GM12801 (cell line): ENCODE results near the gene EME2.

ENCODE experiments used
- TF ChIP-seq, protein P1 (sequence below): IDR thresholded peaks from one replicate; pipeline ENCODE4 v1.5.1; 2011; ENCODE audit warnings: control low read depth; ENCODE audit not compliant: insufficient read length; ENCODE audit errors: extremely low read depth

Gene EME2

DNA sequence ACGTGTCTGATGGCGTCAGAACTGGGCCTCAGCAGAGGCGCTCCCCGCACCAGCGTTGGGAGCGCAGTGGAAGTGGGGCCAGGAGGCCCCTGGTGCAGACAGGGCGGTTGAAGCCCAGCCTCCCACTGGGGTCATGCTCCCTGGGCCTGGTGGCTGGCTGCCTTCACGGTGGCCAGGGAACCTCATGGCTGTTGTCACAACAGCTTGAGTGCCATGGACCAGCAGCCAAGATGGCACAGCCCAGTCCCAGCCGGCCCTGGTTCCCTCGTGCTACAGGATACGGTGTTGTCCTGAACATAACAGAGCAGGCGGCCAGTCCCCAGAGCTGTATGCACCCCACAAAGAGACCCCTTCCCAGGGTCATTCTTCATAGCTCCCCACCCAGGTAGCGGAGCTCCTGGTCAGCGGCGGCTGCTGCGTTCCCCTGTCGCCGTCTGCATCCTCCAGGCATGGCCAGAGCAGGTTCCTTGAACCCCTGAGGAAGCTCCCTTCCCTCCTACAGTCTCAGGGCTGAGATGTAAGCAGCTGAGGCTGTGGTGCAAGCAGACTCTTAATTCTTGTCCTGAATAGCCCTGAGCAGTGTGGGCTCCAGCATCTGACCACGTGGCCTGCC lies 31.0 kb upstream of the EME2 start:
- TF ChIP-seq, protein P1, sequence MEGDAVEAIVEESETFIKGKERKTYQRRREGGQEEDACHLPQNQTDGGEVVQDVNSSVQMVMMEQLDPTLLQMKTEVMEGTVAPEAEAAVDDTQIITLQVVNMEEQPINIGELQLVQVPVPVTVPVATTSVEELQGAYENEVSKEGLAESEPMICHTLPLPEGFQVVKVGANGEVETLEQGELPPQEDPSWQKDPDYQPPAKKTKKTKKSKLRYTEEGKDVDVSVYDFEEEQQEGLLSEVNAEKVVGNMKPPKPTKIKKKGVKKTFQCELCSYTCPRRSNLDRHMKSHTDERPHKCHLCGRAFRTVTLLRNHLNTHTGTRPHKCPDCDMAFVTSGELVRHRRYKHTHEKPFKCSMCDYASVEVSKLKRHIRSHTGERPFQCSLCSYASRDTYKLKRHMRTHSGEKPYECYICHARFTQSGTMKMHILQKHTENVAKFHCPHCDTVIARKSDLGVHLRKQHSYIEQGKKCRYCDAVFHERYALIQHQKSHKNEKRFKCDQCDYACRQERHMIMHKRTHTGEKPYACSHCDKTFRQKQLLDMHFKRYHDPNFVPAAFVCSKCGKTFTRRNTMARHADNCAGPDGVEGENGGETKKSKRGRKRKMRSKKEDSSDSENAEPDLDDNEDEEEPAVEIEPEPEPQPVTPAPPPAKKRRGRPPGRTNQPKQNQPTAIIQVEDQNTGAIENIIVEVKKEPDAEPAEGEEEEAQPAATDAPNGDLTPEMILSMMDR, result no peak

DNA sequence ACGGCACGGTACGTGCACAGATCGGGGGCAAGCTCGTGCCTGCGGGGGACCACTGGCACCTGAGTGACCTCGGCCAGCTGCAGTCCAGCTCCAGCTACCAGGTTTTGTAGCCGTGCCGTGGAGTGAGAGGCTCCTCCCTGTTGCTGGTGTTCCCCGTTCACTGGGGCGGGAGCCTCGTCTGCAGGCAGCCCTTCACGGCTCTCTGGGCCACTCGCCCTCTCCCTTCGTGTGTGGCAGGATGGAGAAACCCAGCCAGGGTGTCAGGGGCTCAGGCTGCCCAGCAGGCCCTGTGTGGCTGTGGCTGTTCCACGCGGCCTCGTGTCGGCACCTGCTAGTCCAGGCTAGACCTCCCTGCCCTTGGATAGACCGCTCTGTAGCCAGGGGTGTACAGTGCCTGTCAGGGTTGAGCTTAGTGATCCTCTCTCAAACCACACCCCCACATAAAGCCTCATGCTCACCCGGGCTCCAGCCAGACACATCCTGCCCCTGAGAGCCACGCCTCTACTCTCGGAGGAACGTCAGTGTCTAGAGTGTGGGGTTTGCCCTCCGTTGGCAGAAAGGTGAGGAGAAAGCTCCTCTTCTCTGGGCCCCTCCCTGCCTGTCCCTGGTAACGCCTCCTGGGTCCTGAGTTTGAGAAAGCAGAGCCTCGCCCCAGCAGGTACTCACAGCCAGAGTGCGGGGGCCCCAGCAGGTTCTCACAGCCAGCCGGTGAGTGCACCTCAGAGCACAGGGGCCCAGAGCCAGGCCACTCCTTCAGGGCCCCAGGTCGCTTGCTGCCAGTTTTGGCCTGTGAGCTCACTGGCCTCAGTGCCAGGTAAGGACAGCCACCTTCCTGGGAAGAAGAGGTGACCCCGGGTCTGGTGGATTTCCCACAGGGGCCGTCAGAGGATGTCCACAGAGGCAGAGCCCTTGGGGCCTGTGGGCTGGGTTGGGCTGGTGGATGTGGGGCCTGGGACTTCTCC lies 29.0 kb upstream of the EME2 start:
- TF ChIP-seq, protein P1, result no peak

DNA sequence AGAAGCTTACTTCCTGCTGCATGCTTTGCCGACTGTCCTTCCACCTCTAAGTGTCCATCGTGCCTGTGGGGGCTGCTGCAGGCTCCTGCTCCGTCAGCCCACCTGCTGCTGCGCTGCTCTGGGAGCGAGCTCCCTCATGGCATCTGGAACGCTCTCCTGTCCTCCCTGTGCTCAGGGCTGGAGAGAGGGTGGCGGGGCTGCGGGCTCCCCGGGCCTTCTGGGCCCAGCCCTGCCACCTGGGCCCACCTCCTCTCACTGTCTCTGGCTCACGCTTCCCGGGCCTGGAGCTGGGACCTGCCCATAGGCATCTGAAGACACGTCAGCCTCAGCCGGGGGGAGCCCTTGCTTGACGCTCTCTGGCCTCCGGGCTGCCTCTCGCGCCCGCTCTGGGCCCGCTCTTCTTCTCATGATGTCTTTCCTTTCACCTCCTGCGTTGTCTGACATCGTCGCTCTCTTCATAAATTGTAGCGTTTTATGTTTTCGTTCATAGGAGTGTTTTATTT lies 28.2 kb upstream of the EME2 start:
- TF ChIP-seq, protein P1, result no peak

DNA sequence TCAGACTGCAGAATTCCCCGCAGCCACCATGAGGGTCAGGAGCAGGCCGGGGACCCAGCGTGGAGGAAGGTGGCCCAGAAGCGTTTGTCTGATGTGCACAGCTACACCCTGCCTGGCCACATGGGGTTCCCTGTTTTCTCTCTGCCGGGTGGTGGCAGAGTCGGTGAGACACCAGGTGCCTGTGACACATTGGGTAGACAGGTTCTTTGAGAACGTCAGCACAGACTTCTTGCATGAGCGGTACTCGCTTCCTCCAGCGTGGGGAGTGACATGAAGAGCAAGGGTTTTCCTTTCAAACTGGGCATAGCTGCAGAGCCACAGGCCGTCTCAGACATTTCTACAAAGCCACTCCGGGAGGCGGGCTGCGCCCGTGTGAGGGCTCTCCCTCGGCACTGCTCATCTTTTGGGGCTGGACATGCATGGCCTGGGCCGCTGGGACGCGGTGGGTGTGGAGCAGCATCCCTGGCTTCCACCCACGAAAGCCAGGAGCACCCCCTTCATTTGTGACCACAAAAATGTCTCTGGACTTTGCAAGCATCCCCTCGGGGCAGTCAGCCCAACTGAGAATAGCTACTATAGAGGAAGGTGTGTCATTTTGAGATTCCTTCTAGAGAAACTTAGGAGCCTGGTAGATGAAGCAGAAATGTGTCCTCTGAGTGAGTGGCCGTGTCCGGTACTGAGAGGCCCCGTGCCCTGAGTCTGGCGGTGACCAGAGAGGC lies 27.3 kb upstream of the EME2 start:
- TF ChIP-seq, protein P1, result no peak

DNA sequence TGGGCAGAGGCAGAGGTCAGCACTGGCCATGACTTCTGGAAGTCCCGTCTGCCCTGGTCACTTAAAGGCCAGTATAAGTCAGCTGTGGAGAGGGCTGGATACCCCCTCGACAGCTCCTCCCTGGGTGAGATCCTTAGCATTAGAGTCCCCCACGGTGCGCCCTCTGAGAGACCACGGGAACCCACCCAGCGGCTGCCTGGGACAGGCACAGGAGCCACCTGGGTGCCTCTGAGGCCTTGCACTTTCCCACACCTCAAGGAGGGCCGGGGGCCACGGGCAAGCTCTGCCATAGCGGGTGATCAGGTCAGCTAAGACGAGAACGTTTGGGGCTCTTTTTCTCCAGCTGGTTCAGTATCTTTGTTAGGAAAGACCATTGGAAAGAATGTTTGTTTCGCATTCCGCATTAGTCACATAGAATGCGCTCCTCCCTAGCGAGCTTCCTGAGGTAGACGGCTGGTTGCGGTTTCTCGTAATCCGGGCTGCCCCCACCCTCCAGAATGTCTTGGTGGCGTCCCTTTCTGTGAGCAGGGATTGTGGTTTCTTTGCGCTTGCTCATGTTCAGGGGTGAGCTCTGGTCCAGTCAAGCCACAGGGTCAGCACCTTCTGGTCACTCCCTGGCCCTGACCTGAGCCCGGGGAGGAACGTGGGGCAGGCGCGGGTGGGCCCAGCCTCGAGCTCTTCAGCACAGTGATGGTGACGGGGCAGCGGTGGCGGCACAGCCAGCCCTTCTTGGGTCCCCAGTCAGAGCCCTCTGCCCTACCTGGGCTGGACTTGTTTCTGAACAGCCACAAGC lies 26.5 kb upstream of the EME2 start:
- TF ChIP-seq, protein P1, result no peak

DNA sequence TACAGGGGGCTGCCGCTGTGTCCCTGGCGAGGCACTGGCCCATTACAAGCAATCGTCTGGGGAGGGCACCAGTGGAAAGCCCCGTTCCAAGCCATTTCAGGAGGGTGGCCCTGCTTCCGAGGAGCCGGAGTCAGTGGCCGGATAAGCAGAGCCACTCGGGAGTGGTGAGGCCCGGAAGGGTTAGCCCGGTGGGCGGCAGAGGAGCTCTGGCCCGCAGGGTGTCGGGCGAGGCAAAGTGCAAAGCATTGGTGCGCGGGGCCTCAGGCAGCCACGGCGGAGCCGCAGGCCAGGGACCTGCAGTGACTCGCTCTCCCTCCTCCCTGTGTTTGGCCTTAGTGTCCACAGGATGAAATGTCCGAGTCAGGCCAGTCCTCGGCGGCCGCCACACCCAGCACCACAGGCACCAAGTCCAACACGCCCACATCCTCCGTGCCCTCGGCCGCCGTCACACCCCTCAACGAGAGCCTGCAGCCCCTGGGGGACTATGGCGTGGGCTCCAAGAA lies 25.9 kb upstream of the EME2 start:
- TF ChIP-seq, protein P1, result no peak
